Psoas muscle (tissue), 8 donors: ENCODE data around the gene SURF6. TPM values are rescaled to one million over a fixed set of nuclear protein-coding genes. Genes with fewer than 3 reads are reported as not detected.

ENCODE experiments used
- ATAC-seq, 4 donors: fragments of 200-7000 bp; cut with Tn5 transposase; one replicate each; pipeline ENCODE4 v1.9.1; 2020; ENCODE audit warnings: moderate library complexity in 3 of 4, mild to moderate bottlenecking in 2 of 4
- DNase-seq, 2 donors: peaks; one replicate each; pipeline ENCODE4 v3.0.0-alpha.2; 2020
- H3K27ac ChIP-seq: fragments of 200-600 bp; one replicate; pipeline ENCODE4 v1.8.0; 2022
- H3K27me3 ChIP-seq, 3 donors: fragments of 200-600 bp in 1 of 3; one replicate each; pipeline versions ENCODE4 v1.6.1 to v1.8.0; 2013 to 2022; ENCODE audit warnings: low read length in 2 of 3, mild to moderate bottlenecking in 2 of 3, moderate library complexity in 1 of 3; ENCODE audit not compliant: insufficient read depth in 3 of 3
- H3K36me3 ChIP-seq, 2 donors: fragments of 200-600 bp in 1 of 2; one replicate each; pipeline versions ENCODE4 v1.6.1 to v1.8.0; 2013 to 2022; ENCODE audit warnings: low read depth in 1 of 2, mild to moderate bottlenecking in 1 of 2, moderate library complexity in 1 of 2; ENCODE audit not compliant: insufficient read depth in 1 of 2
- H3K4me1 ChIP-seq: fragments of 200-600 bp; one replicate; pipeline ENCODE4 v1.8.0; 2022
- H3K4me3 ChIP-seq: fragments of 200-600 bp; one replicate; pipeline ENCODE4 v1.8.0; 2022; ENCODE audit warnings: mild to moderate bottlenecking
- H3K9me3 ChIP-seq: fragments of 200-600 bp; one replicate; pipeline ENCODE4 v1.8.0; 2022
- CTCF ChIP-seq: fragments of 200-600 bp; IDR thresholded peaks from one replicate; pipeline ENCODE4 v1.8.0; 2022; ENCODE audit warnings: antibody characterized with exemption
- WGBS, 3 donors: extraction: QIAGEN DNeasy Blood & Tissue Kit; methylation state at CpG; one replicate each; pipeline versions ENCODE4 v1.1.6 to v1.1.7; 2013; 5-methylcytosine and 5-hydroxymethylcytosine counted together
- intact Hi-C, 2 donors: fragments of 100-400 bp; cut with DNase I; formaldehyde crosslinking; loops; one replicate each; pipeline versions ENCODE4 v1.11.0 to v1.14.2; 2022
- polyA plus RNA-seq, 3 donors: library from polyadenylated mRNA; stranded (reverse); fragments of 200-250 nt; gene quantifications; one replicate each; pipeline ENCODE4 v1.2.3, GENCODE V29; 2013
- total RNA-seq, 4 donors: library from RNA; stranded (reverse); fragmentation: NEBNext Ultra II Directional in 2 of 4; extraction: Animal tissue kit (Norgen Biotek cat#: 25700) in 2 of 4; gene quantifications; one replicate each; pipeline versions ENCODE4 v1.2.1 to v1.2.4, GENCODE V29; 2021 to 2023
- donor health status: healthy with polysubstance abuse.
- donor health status: DM: no; HTN: no; CAD: no; lungs with moderate emphysema.
- donor health status: Bipolar disorder and iron deficiency.
- donor health status: healthy.
- donor health status: DM: yes; HTN: yes; CAD: no.
- donor health status: DM: no; HTN: no; CAD: no.
- donor health status: DM: no; HTN: no; CAD: no.
- donor health status: DM: yes; HTN: yes; CAD: no.

SURF6 gene
- total and polyA plus RNA-seq, 7 donors, result 11.4 to 43.0 (median 27.3) TPM

- H3K36me3 ChIP-seq, result peaks cover 4 to 53% of the 10 kb centered on the region in 2 donors
- no peak overlapping the region for H3K27ac ChIP-seq
- ATAC-seq (no peak), DNase-seq (no peak)
- intact Hi-C loops, result no loop called here
- H3K4me1 ChIP-seq, result peaks cover 67% of the 10 kb centered on the region
- 75 to 87% (median 82%) methylated on average over 6 of the region's 6 CpGs for WGBS, 3 donors
- no peak overlapping the region for H3K4me3 ChIP-seq
- H3K9me3 ChIP-seq, result no peaks in the 10 kb centered on the region
- TF ChIP-seq CTCF, result no peak
- H3K27me3 ChIP-seq, result no peaks in the 10 kb centered on the region
These were observed 33.4 kb upstream of the SURF6 start for GRCh38 chr9:133369422-133369821.

DNA sequence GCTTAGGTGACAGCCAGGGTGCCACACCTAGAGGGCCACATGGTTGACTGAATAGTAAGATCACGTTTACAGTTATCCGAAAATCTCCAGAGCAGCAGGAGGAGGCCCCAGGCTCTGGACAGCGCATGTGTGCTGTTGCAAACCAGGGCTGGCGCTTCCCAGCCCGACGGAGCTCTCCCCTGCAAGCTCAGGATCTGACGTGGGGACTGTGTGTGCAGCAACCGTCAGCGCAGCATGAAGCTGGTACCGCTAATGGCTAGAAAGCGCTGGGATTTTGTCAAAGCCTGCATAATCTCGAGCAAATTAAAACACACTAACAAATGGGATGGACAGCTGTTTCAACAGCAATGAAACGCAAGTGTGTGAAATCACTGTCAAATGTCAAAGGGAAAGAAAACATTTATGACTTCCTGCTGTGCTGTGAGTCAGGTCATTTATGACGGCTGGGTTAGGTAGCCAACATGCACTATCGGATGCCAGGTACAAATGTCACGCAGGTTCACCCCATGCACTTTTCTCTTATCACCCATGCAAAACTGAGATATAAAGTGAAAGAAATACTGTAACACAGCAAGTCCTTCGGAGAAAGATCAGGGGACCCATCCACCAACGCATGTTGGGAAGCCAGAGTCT, 32.4 kb upstream of the SURF6 start:
- Histone ChIP-seq H3K36me3 (peaks cover 4 to 64% of the 10 kb centered on the region in 2 donors), H3K4me1 (peaks cover 57% of the 10 kb centered on the region), H3K27ac (peak overlapping the region; percentile 58), H3K4me3 (no peak overlapping the region), H3K27me3 (no peaks in the 10 kb centered on the region), H3K9me3 (no peaks in the 10 kb centered on the region)
- ATAC-seq (peak; percentile 9 to 80 (median 62)), DNase-seq (no peak)
- no peak for TF ChIP-seq CTCF
- 24 to 51% (median 34%) methylated on average over 18 of the region's 18 CpGs for WGBS, 3 donors
- intact Hi-C loops, result no loop called here

DNA sequence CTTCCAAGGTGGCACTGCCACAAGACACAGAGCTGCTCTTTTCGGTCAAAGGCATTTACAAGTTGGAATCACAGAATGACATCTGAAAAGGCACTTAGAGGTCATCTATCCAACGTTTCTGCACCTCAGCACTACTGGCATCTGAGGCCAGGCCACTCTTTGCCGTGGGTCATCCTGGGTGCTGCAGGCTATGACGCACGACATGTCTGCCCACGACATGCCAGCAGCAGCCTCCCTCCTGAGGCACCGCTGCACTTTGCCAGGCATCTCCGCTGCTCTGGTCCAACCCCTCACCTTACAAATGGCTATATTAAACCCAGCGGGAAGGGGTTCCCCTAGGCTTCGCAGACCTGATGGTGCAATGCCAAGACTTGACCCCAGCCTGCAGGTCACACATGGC, 31.8 kb upstream of the SURF6 start:
- Histone ChIP-seq H3K9me3 (no peaks in the 10 kb centered on the region), H3K27me3 (no peaks in the 10 kb centered on the region), H3K4me3 (no peak overlapping the region), H3K36me3 (peaks cover 4 to 70% of the 10 kb centered on the region in 2 donors), H3K27ac (peak overlapping the region; percentile 58), H3K4me1 (peaks cover 53% of the 10 kb centered on the region)
- TF ChIP-seq CTCF, result no peak
- ATAC-seq (peak in 3 of 4 donors; percentile 26 to 63 (median 40)), DNase-seq (no peak)
- intact Hi-C loops, result no loop called here
- WGBS, 3 donors, result 48 to 74% (median 49%) methylated on average over 10 of the region's 10 CpGs

GRCh38 chr9:133367221-133367620, 31.2 kb upstream of the SURF6 start:
- Histone ChIP-seq H3K9me3 (no peaks in the 10 kb centered on the region), H3K4me3 (no peak overlapping the region), H3K36me3 (peaks cover 4 to 73% of the 10 kb centered on the region in 2 donors), H3K27ac (no peak overlapping the region), H3K27me3 (no peaks in the 10 kb centered on the region), H3K4me1 (peaks cover 47% of the 10 kb centered on the region)
- TF ChIP-seq CTCF, result no peak
- no peak for ATAC-seq
- whole genome bisulfite sequencing, 3 donors, result 91 to 93% (median 93%) methylated on average over 22 of the region's 22 CpGs
- DNase-seq, result no peak
- intact Hi-C loops, result no loop called here

GRCh38 chr9:133366435-133366834, 30.4 kb upstream of the SURF6 start:
- intact Hi-C loops, result no loop called here
- no peaks in the 10 kb centered on the region for H3K9me3 ChIP-seq
- DNase-seq, result no peak

More at GRCh38 chr9:133366435-133366834, 30.4 kb upstream of the SURF6 start:
- Histone ChIP-seq H3K36me3 (peaks cover 8 to 80% of the 10 kb centered on the region in 2 donors), H3K27me3 (no peaks in the 10 kb centered on the region), H3K4me1 (peaks cover 40% of the 10 kb centered on the region), H3K27ac (no peak overlapping the region), H3K4me3 (no peak overlapping the region)
- TF ChIP-seq CTCF, result no peak
- ATAC-seq, result no peak
- WGBS, 3 donors, result 87 to 91% (median 90%) methylated on average over 11 of the region's 11 CpGs
